Right renal pelvis (tissue), 4 donors: ENCODE measurements around the gene MICU1. TPM values are rescaled to one million over a fixed set of nuclear protein-coding genes. Genes with fewer than 3 reads are reported as not detected.

Experiments used
- DNase-seq, 4 donors: peaks; one replicate each; pipeline ENCODE4 v3.0.0-alpha.2; 2013; ENCODE audit warnings: low read depth in 4 of 4, low spot score in 3 of 4, missing footprints in 1 of 4
- polyA plus RNA-seq, 4 donors: library from polyadenylated mRNA; unstranded; fragments of 120-200 nt; gene quantifications; one replicate each; pipeline ENCODE4 v1.2.1, GENCODE V29; 2013; ENCODE audit not compliant: insufficient read length in 4 of 4

MICU1 gene
- polyA plus RNA-seq, 4 donors: 83.3 to 94.7 (median 87.4) TPM

DNA sequence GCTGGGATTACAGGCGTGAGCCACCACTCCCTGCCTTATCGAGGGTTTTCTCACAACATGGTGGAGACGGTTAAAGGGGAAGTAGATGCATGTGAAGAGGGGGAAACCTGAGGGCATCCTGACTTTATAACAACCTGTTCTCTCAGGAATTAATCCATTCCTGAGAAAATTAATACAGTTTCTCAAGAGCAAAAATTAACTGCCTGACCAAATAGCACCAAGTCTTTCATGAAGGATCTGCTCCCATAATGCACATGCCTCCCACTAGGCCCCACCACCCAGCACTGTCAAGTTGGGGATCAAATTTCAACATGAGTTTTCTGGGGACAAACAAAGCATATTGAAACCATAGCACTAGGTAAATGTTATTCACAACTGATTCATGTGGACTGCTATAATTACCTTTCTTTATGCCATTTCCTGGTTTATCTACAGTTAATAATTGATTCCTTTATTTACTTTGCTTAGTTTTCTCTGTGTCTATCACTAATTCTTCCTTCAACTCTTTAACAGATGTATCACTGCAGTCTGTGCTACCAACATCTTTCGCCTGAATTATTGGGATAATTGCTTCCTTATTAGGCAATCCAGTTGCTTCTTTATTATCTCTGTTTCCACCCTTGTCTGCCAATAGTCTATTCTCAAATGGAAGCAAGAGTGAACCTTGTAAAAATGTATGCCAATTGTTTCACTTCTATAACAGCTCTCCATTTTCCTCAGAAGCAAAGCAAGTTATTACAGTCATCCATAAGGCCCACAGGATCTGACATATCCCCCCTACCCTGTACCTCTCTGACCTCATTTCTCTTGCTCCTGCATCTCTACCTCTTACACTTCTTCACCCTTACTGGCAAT, 12.9 kb upstream of the MICU1 start:
- DNase-seq: no peak

GRCh38 chr10:72637398-72637857, 11.5 kb upstream of the MICU1 start:
- no peak for DNase-seq

DNA sequence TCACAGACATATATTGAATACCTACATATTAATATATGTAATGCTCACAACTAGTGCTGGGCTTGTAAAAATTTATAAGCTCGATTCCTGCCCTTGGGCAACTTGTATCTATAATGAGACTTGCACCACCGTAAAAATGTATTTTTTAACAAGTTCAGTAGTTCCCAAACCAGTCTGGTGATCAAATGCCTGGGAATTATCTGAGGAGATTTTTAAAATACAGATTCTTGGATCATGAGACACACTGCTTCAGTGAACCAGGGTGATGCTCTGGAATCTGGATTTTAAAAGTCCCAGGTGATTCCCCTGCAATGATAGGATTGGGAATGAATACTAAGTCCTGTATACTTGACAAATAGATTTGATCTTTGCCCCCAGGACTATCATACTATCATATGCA, 4.3 kb upstream of the MICU1 start:
- DNase-seq: no peak

DNA sequence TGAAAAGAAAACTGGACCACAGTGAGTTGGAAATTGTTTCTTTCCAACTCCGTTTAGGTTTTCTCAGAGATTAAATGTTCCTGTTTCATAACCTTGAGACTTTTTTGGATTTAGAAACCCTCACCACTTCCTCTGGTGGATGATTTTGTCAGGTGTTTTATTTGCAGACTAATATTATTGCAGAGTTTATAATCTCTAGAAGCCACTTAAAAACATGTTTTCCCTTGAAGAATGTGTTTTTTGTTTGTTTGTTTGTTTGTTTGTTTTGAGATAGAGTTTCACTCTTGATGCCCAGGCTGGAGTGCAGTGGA, 520 bp upstream of the MICU1 start:
- no peak for DNase-seq

- DNase-seq: no peak
Measured at GRCh38 chr10:72625276-72625607, 637 bp downstream of the MICU1 start.

- no peak for DNase-seq
Measured at GRCh38 chr10:72622271-72622670, 3.6 kb downstream of the MICU1 start.

GRCh38 chr10:72616716-72617115, 9.2 kb downstream of the MICU1 start:
- DNase-seq: no peak

- no peak for DNase-seq
Measured at GRCh38 chr10:72615970-72616369, 9.9 kb downstream of the MICU1 start.

DNA sequence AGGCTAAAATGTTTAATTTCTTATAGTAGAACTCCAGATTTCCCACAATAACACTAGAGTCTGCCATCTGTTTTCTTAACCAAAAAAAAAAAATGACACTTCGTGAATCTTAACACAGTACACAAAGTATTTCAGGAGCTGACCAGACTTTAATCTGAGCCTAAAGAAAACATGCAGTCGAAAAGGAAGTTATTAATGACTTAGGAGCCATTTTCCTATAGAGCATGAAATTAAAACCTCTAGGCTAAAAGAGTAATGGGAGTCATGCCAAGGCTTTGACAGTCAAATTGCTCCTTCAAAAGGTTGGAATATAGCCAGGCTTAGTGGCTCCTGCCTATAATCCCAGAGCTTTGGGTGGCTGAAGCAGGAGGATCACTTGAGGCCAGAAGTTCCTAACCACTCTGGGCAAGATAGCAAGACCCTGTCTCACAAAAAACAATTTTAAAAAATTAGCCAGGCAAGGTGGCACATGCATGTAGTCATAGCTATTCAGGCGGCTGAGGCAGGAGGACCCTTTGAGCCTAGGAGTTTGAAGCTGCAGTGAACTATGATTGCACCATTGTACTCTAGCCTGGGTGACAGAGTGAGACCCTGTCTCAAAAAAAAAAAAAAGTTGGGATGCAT, 13.6 kb downstream of the MICU1 start:
- no peak for DNase-seq

GRCh38 chr10:72611783-72612182, 14.1 kb downstream of the MICU1 start:
- DNase-seq: no peak

- DNase-seq: no peak
Measured at GRCh38 chr10:72610466-72610865, 15.4 kb downstream of the MICU1 start.

- DNase-seq: no peak
Measured at GRCh38 chr10:72605122-72605521, 20.8 kb downstream of the MICU1 start.

GRCh38 chr10:72601144-72601543, 24.7 kb downstream of the MICU1 start:
- no peak for DNase-seq

- no peak for DNase-seq
Measured at GRCh38 chr10:72598769-72599701, 26.8 kb downstream of the MICU1 start.

DNA sequence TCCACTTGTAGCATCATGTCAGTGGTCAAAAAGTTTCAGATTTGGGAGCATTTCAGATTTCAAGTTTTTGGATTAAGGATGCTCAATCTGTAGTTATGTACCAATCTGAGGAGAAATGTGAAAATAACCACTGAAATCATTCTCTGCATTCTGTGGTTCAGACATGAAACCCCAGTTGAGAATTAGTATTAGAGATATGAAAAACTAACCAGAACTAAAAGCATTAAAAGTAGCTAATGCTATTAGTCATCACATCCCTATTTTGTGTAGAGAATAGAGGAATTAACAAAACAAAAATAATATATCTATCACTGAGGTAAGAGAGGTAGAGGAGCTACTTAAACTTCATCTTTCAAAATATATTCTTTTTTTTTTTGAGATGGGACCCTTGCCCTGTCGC, 28.0 kb downstream of the MICU1 start:
- no peak for DNase-seq

DNA sequence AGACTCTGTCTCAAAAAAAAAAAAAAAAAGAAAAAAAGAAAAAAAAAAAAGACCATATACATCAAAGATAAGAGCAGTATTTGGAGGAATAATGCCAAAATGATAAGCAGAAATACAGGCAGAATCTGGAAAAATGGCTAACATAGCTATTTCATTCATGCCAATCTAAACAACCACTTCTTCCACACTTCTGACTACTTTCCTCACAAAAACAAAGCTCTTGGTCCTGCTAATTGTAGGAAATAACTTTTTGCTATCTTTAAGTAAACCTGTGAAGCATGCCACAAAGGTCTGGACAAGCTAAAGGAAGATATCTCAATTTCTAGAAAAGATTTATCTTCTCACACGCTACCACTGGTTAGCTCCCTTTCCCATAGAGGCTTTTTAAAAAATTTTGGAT, 30.4 kb downstream of the MICU1 start:
- no peak for DNase-seq

GRCh38 chr10:72593963-72594362, 31.9 kb downstream of the MICU1 start:
- DNase-seq: no peak

DNA sequence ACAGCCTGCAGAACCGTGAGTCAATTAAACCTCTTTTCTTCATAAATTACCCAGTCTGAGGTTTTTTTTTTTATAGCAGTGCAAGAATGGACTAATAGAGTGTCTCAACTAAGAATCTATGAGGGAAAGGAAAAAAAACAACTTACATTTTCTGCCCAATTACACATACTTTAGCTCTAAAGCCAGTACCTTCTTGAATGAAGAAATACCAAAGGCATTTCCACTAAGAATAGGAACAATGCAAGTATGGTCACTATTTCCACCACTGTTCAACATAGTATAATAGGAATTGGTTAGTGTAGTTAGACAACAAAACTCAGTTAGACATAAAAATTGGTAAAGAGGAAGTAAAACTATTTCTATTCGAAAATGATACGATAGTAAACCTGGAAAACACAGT, 37.6 kb downstream of the MICU1 start:
- no peak for DNase-seq

DNA sequence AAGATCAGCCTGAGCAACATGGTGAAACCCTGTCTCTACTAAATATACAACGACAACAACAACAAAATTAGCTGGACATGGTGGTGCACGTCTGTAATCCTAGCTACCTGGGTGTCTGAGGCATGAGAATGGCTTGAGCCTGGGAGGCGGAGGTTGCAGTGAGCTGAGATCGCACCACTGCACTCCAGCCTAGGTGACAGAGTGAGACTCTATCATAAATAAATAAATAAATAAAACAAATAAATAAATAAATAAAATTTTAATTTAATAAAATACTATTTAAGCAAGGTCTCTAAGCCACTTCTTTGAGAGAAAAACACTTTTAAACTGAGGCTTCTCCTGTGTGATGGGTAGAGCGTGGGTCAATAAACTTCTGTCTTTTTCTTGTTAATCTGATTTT, 38.3 kb downstream of the MICU1 start:
- no peak for DNase-seq

DNA sequence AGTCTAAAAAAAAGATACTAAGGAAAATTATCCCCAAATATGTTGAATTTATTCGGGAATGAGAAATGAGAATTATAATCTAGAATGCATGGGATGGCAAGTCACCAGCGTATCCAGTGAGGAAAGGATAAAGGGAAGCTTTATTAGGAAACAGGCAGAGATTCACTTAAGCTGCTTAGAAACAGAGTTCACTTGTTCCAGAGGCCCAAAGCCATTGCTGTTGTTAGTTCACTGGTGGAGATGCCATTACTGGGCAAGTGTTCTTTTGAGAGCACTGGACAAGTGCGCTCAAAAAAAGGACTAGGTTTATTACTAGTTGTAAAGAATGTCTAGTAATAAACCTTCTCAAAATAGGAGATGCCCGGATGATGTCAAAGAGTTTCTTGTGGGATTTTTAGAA, 51.2 kb downstream of the MICU1 start:
- no peak for DNase-seq

DNA sequence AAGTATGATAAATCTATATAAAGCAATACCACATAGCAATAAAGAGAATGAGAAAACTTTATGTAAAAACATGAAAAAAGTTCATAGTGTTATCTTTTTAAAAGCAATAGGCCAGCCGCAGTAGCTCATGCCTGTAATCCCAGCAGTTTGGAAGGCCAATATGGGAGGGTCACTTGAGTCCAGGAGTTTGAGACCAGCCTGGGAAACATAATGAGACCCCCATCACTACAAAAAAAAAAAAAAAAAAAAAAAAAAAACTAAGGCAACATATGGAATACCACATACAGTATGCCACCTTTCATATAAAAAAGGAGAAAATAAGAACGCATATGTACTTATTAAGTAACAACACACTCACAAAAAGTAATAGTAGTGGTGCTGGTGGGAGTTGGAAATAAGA, 52.8 kb downstream of the MICU1 start:
- no peak for DNase-seq
